GM19240 (cell line): ENCODE data around the gene KSR1.

Source experiments
- DNase-seq: peaks from one replicate; pipeline ENCODE4 v3.0.0; 2011; ENCODE audit warnings: low spot score; ENCODE audit not compliant: insufficient read length

The KSR1 gene

DNA sequence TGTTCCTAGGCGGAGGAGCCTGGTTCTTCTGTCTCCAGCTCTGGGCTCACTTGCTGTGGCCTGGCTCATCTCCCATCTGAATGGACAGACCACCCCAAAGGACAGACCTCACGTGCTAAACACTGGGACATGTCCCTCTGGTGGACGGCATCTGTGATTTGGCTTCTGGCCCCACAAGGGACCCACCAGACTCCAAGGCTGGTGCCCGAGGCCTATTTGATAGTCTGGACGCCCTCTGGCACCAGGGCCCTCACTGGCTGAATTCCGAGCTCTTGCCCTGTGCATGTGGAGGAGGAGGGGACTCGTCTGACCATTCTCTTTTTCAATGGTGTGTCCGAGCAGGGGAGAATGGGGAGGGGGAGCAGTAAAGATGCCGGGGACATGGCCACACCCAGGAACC is 112.0 kb downstream of the KSR1 start:
- DNase-seq: no peak

GRCh38 chr17:27568811-27569210 is 112.6 kb downstream of the KSR1 start:
- no peak for DNase-seq

- DNase-seq: no peak
These were observed 113.0 kb downstream of the KSR1 start for GRCh38 chr17:27569257-27569722.

GRCh38 chr17:27569884-27570577 is 113.8 kb downstream of the KSR1 start:
- DNase-seq: no peak

- DNase-seq: no peak
These were observed 114.3 kb downstream of the KSR1 start for GRCh38 chr17:27570578-27570914.

DNA sequence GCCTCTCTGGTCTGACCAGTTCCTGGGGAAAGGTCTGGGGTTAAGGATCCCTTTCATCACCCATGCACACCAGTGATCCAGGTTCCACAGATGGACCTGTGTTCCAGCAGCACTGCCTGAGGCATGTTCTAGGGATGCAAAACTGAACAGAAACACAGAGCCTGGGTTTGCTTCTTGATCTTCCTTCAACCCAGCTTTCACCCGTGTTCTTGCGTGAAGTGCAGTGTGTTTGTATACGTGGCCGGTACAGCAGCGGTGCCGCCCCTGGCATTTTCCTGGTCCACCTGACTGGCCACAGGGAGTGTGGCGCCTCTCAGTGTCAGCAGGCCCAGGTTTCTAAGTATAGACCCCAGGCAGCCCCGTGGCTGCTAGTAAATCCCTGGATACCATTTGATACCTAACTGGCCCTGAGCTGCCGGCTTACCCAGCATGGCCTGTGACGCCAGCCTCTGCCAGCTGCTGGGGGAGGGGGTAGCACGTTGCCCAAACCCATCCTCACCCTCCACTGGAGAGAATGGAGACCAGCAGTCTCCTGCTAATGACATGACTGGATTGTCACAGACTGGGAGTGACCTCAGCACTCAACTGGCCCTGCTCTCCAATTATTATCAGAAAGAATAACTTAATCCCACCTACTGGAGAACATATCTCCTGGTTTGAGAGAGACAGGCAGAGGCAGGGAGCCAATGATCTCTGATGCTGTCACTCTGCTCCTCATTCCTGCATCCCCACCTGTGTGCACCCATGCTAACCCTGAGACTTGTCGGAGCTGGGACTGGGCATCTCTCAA is 115.5 kb downstream of the KSR1 start:
- DNase-seq: no peak

- no peak for DNase-seq
These were observed 116.4 kb downstream of the KSR1 start for GRCh38 chr17:27572665-27573064.

DNA sequence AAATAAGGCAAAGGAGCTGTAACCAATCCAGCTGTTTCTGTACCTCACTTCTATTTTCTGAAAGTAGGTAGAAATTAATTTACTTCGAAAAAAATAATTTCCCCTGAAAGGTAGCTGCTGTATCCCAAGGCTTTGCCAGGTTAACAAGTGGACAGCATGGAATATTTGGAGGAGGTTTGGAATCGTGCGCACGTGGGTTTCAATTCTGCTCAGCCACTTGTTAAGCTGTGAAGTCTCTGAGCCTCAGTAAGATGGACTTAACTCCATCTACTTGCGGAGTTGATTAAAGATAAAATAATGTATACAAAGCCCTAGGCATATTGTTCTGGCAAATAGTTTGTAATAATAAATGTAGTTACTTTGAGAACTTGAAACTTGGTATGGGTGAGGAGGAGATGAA is 117.3 kb downstream of the KSR1 start:
- DNase-seq: no peak

- DNase-seq: no peak
These were observed 117.8 kb downstream of the KSR1 start for GRCh38 chr17:27573971-27574525.

GRCh38 chr17:27575096-27575911 is 119.1 kb downstream of the KSR1 start:
- DNase-seq: no peak

DNA sequence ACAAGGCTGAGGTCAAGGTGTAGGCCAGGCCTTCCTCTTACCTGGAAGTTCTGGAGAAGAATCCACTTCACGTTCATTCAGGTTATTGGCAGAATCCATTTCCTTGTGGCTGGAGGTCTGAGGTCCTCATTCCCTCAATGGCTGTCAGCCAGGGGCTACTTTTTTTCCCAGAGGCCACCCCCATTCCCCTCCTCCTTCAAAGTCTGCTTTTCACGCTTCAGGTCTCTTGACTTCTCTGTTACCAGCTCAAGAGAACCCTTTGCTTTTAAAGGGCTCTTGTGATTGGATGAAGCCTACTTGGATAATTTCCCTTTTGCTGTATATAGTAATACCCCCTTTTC is 119.6 kb downstream of the KSR1 start:
- DNase-seq: no peak

- DNase-seq: no peak
These were observed 120.3 kb downstream of the KSR1 start for GRCh38 chr17:27576477-27577083.

- no peak for DNase-seq
These were observed 121.0 kb downstream of the KSR1 start for GRCh38 chr17:27577121-27577761.

GRCh38 chr17:27577884-27578717 is 121.9 kb downstream of the KSR1 start:
- DNase-seq: no peak

DNA sequence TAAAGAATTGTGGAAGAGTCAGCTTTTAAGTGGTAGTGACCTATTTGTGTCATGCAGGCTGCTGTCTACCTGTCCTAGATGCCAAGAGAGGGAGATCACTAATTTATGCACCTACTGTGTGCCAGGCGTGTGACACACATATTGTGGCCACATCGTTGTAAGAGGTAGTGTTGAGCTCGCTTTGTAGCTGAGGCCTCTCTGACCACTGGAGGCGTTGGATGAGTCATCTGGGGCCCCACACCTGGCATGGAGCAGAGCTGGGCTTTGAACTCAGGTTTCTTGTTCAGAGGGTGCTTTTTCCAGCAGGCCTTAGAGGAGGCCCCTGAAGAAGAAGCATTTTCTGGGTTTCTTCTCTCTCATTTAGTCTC is 122.5 kb downstream of the KSR1 start:
- peak; percentile 74 for DNase-seq

- DNase-seq: no peak
These were observed 123.1 kb downstream of the KSR1 start for GRCh38 chr17:27579304-27579703.

- DNase-seq: no peak
These were observed 123.7 kb downstream of the KSR1 start for GRCh38 chr17:27579897-27580321.

DNA sequence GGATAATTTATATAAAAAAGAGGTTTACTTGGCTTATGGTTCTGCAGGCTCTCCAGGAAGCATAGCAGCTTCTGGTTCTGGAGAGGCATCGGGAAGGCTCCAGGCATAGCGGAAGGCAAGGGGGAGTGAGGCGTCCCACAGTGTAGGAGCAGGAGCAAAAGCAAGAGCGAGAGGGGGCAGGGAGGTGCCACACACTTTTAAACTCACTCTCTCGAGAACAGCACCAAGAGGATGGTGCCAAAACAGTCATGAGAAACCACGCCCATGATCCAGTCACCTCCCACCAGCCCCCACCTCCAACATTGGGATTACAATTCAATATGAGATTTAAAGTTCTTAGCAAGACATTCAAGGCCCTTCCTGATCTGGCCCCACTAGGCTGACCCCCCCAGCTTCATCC is 124.8 kb downstream of the KSR1 start:
- no peak for DNase-seq

GRCh38 chr17:27582696-27583095 is 126.4 kb downstream of the KSR1 start:
- no peak for DNase-seq

DNA sequence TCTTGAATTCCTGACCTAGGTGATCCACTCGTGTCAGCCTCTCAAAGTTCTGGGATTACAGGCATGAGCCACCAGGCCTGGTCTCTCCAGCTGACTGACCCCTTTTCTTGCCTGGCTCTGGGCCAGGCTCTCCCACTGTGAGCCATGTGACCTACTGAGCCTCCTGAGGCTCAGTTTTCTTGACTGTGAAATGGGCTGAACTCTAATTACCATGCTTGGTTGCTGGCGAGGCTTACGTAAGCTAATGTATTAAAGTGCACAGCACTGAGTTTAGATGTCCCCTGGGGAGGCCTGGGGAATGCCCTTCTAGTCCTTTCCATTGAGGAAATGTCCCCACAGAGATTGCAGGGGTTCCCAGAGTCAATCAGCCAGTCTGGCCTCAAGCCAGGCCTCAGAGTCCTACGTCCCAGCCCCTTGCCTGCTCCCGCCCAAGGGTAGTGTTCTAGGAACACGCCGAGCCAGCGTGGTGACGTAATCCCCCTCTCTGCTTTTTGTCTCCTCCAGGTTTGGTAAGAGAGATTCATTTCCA is 129.0 kb downstream of the KSR1 start:
- no peak for DNase-seq
